ENCODE results near the gene RAB25.
A peak's percentile ranks its signal among the peaks of the same experiment; 100 is the strongest.

RAB25 gene

GRCh38 chr1:156081180-156081916, 20.4 kb downstream of the RAB25 start:
- Mint-ChIP-seq H3K27me3 (peaks cover 40% of the 10 kb centered on the region), H3K4me3 (peak overlapping the region; percentile 80), H3K27ac (no peak overlapping the region), H3K9me3 (no peaks in the 10 kb centered on the region), H3K4me1 (ENCODE audit: low read depth) (peaks cover 9% of the 10 kb centered on the region), H3K36me3 (ENCODE audit: low read depth) (no peaks in the 10 kb centered on the region)

GRCh38 chr1:156081917-156082308, 21.0 kb downstream of the RAB25 start:
- Mint-ChIP-seq H3K27me3 (peaks cover 46% of the 10 kb centered on the region), H3K4me3 (peak overlapping the region; percentile 80), H3K9me3 (no peaks in the 10 kb centered on the region), H3K36me3 (ENCODE audit: low read depth) (no peaks in the 10 kb centered on the region), H3K4me1 (ENCODE audit: low read depth) (peaks cover 9% of the 10 kb centered on the region), H3K27ac (no peak overlapping the region)

GRCh38 chr1:156082309-156083091, 21.5 kb downstream of the RAB25 start, which contains the start of gene MEX3A:
Gene MEX3A (minus strand): TSS chr1:156082465. CDS start chr1:156081998, 467 bp downstream.
- peak within 1 kb of the TSS; percentile 80 for H3K4me3 Mint-ChIP-seq
- H3K9me3 Mint-ChIP-seq, result no peaks in the 10 kb centered on the region
- peaks cover 49% of the 10 kb centered on the region for H3K27me3 Mint-ChIP-seq
- H3K36me3 Mint-ChIP-seq (ENCODE audit: low read depth), result no peaks in the 10 kb centered on the region
- H3K4me1 Mint-ChIP-seq (ENCODE audit: low read depth), result peaks cover 9% of the 10 kb centered on the region
- no peak within 1 kb of the TSS for H3K27ac Mint-ChIP-seq

- peaks cover 9% of the 10 kb centered on the region for H3K4me1 Mint-ChIP-seq (ENCODE audit: low read depth)
- no peaks in the 10 kb centered on the region for H3K36me3 Mint-ChIP-seq (ENCODE audit: low read depth)
- peak overlapping the region; percentile 77 for H3K4me3 Mint-ChIP-seq
- H3K27me3 Mint-ChIP-seq, result peaks cover 45% of the 10 kb centered on the region
- no peaks in the 10 kb centered on the region for H3K9me3 Mint-ChIP-seq
- H3K27ac Mint-ChIP-seq, result no peak overlapping the region
Observed at GRCh38 chr1:156083800-156084790, 23.1 kb downstream of the RAB25 start.

GRCh38 chr1:156086256-156086662, 25.3 kb downstream of the RAB25 start:
- H3K4me1 Mint-ChIP-seq (ENCODE audit: low read depth), result peaks cover 16% of the 10 kb centered on the region
- no peaks in the 10 kb centered on the region for H3K36me3 Mint-ChIP-seq (ENCODE audit: low read depth)
- no peak overlapping the region for H3K27ac Mint-ChIP-seq
- no peaks in the 10 kb centered on the region for H3K9me3 Mint-ChIP-seq
- no peak overlapping the region for H3K4me3 Mint-ChIP-seq
- peaks cover 45% of the 10 kb centered on the region for H3K27me3 Mint-ChIP-seq

GRCh38 chr1:156089704-156090103, 28.7 kb downstream of the RAB25 start:
- peaks cover 7% of the 10 kb centered on the region for H3K4me1 Mint-ChIP-seq (ENCODE audit: low read depth)
- H3K27me3 Mint-ChIP-seq, result peaks cover 33% of the 10 kb centered on the region
- no peaks in the 10 kb centered on the region for H3K9me3 Mint-ChIP-seq
- no peak overlapping the region for H3K4me3 Mint-ChIP-seq
- H3K36me3 Mint-ChIP-seq (ENCODE audit: low read depth), result no peaks in the 10 kb centered on the region
- H3K27ac Mint-ChIP-seq, result no peak overlapping the region

- Mint-ChIP-seq H3K4me3 (no peak overlapping the region), H3K36me3 (ENCODE audit: low read depth) (no peaks in the 10 kb centered on the region), H3K9me3 (no peaks in the 10 kb centered on the region), H3K27ac (no peak overlapping the region), H3K4me1 (ENCODE audit: low read depth) (peaks cover 10% of the 10 kb centered on the region), H3K27me3 (peaks cover 30% of the 10 kb centered on the region)
Observed at GRCh38 chr1:156090138-156090839, 29.3 kb downstream of the RAB25 start.

GRCh38 chr1:156090840-156091188, 29.9 kb downstream of the RAB25 start:
- Mint-ChIP-seq H3K4me1 (ENCODE audit: low read depth) (peaks cover 14% of the 10 kb centered on the region), H3K36me3 (ENCODE audit: low read depth) (no peaks in the 10 kb centered on the region), H3K4me3 (no peak overlapping the region), H3K27me3 (peaks cover 26% of the 10 kb centered on the region), H3K27ac (no peak overlapping the region), H3K9me3 (no peaks in the 10 kb centered on the region)

- Mint-ChIP-seq H3K27ac (no peak overlapping the region), H3K27me3 (peaks cover 19% of the 10 kb centered on the region)
Observed at GRCh38 chr1:156091610-156092009, 30.6 kb downstream of the RAB25 start.

GRCh38 chr1:156095906-156096508, 35.0 kb downstream of the RAB25 start:
- H3K4me3 Mint-ChIP-seq, result peak overlapping the region; percentile 35
- H3K4me1 Mint-ChIP-seq (ENCODE audit: low read depth), result peaks cover 55% of the 10 kb centered on the region
- H3K27ac Mint-ChIP-seq, result peak overlapping the region; percentile 97
- peaks cover 5% of the 10 kb centered on the region for H3K36me3 Mint-ChIP-seq (ENCODE audit: low read depth)
- H3K9me3 Mint-ChIP-seq, result no peaks in the 10 kb centered on the region
- H3K27me3 Mint-ChIP-seq, result peaks cover 18% of the 10 kb centered on the region

More at GRCh38 chr1:156091610-156092009, 30.6 kb downstream of the RAB25 start:
- H3K36me3 Mint-ChIP-seq (ENCODE audit: low read depth), result no peaks in the 10 kb centered on the region
- H3K4me3 Mint-ChIP-seq, result no peak overlapping the region
- H3K4me1 Mint-ChIP-seq (ENCODE audit: low read depth), result peaks cover 22% of the 10 kb centered on the region
- no peaks in the 10 kb centered on the region for H3K9me3 Mint-ChIP-seq

GRCh38 chr1:156096640-156097391, 35.9 kb downstream of the RAB25 start:
- Mint-ChIP-seq H3K4me1 (ENCODE audit: low read depth) (peaks cover 63% of the 10 kb centered on the region), H3K4me3 (peak overlapping the region; percentile 72)

GRCh38 chr1:156097499-156098178, 36.7 kb downstream of the RAB25 start:
- H3K27me3 Mint-ChIP-seq, result peaks cover 15% of the 10 kb centered on the region
- H3K27ac Mint-ChIP-seq, result peak overlapping the region; percentile 97
- H3K4me3 Mint-ChIP-seq, result peak overlapping the region; percentile 72
- peaks cover 5% of the 10 kb centered on the region for H3K36me3 Mint-ChIP-seq (ENCODE audit: low read depth)
- peaks cover 68% of the 10 kb centered on the region for H3K4me1 Mint-ChIP-seq (ENCODE audit: low read depth)
- H3K9me3 Mint-ChIP-seq, result no peaks in the 10 kb centered on the region

More at GRCh38 chr1:156096640-156097391, 35.9 kb downstream of the RAB25 start:
- no peaks in the 10 kb centered on the region for H3K9me3 Mint-ChIP-seq
- peak overlapping the region; percentile 97 for H3K27ac Mint-ChIP-seq
- H3K27me3 Mint-ChIP-seq, result peaks cover 18% of the 10 kb centered on the region
- H3K36me3 Mint-ChIP-seq (ENCODE audit: low read depth), result peaks cover 5% of the 10 kb centered on the region

GRCh38 chr1:156098784-156099183, 37.8 kb downstream of the RAB25 start:
- H3K27ac Mint-ChIP-seq, result peak overlapping the region; percentile 97
- H3K27me3 Mint-ChIP-seq, result peaks cover 11% of the 10 kb centered on the region
- H3K36me3 Mint-ChIP-seq (ENCODE audit: low read depth), result peaks cover 5% of the 10 kb centered on the region
- no peaks in the 10 kb centered on the region for H3K9me3 Mint-ChIP-seq
- no peak overlapping the region for H3K4me3 Mint-ChIP-seq
- peaks cover 79% of the 10 kb centered on the region for H3K4me1 Mint-ChIP-seq (ENCODE audit: low read depth)
